Measurements from ENCODE around the gene NPLOC4. TPM values are rescaled to one million over a fixed set of nuclear protein-coding genes. Genes with fewer than 3 reads are reported as not detected.

NPLOC4 gene
- polyA plus RNA-seq, 1 experiment: 108 TPM

DNA sequence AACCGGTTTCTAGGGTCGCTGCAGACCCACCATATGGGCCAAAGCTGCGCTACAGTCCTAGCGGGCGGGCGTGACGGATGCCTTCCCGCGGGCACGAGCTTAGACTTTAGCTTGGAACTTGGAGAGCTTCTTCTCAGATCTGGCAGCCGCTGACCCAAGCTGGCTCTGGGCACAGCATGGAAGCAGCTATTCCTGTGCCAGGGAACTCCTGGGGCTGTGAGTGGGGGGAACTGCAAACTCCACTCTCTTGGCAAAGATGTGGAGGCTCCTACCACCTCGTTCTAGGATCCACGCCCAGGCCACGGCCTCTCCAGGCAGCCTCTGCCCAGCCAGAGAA lies 93.6 kb downstream of the NPLOC4 start:
- Histone ChIP-seq H3K4me3 (ENCODE audit: low read depth, low read length) (no peak overlapping the region), H3K36me3 (ENCODE audit: control insufficient read depth, insufficient read depth, low read length) (peaks cover 52% of the 10 kb centered on the region), H3K27me3 (ENCODE audit: control insufficient read depth, insufficient read depth, low read length) (no peaks in the 10 kb centered on the region)
- no peak for DNase-seq (ENCODE audit: low read depth)
- TF ChIP-seq, protein P1, sequence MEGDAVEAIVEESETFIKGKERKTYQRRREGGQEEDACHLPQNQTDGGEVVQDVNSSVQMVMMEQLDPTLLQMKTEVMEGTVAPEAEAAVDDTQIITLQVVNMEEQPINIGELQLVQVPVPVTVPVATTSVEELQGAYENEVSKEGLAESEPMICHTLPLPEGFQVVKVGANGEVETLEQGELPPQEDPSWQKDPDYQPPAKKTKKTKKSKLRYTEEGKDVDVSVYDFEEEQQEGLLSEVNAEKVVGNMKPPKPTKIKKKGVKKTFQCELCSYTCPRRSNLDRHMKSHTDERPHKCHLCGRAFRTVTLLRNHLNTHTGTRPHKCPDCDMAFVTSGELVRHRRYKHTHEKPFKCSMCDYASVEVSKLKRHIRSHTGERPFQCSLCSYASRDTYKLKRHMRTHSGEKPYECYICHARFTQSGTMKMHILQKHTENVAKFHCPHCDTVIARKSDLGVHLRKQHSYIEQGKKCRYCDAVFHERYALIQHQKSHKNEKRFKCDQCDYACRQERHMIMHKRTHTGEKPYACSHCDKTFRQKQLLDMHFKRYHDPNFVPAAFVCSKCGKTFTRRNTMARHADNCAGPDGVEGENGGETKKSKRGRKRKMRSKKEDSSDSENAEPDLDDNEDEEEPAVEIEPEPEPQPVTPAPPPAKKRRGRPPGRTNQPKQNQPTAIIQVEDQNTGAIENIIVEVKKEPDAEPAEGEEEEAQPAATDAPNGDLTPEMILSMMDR (IDR thresholded peaks at IDR 0.05; ENCODE audit: insufficient read depth, low read depth, low read length): no peak
- CTCF ChIA-PET: interaction anchor here (0.9 to 1.4 kb wide), 4 partner anchors 9 to 59 kb away, joined by 3 to 6 read pairs (median 4); partner anchors contain the start of gene FAAP100
- POLR2A ChIA-PET: no interaction called here

- DNase-seq (ENCODE audit: low read depth): no peak
- POLR2A ChIA-PET: no interaction called here
- Histone ChIP-seq H3K36me3 (ENCODE audit: control insufficient read depth, insufficient read depth, low read length) (peaks cover 48% of the 10 kb centered on the region), H3K27me3 (ENCODE audit: control insufficient read depth, insufficient read depth, low read length) (no peaks in the 10 kb centered on the region), H3K4me3 (ENCODE audit: low read depth, low read length) (no peak overlapping the region)
- TF ChIP-seq, protein P1 (IDR thresholded peaks at IDR 0.05; ENCODE audit: insufficient read depth, low read depth, low read length): no peak
- CTCF ChIA-PET: interaction anchor here (0.9 to 1.4 kb wide), 3 partner anchors 10 to 59 kb away, joined by 3 to 6 read pairs (median 4); partner anchors contain the start of gene FAAP100
Observed at GRCh38 chr17:81542431-81543338, 94.2 kb downstream of the NPLOC4 start.

DNA sequence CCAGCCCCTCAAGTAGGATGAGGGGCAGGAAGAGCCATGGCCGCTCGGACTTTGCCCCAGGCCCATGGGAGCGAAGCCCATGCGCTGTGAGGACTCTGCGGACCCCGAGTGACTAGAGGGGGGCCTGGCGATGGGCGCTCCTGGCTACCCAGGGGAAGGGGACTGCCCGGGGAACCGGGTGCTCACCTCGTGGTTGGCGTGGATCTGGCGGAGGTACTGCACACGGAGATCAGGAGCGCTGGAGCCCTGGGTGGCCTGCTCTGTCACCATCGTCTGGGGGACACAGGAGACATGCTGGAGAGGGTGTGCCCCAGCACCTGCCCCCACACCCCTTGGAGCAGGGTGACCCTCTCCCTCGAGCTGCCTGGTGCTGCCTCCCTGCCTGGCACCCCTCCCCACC lies 95.8 kb downstream of the NPLOC4 start:
- POLR2A ChIA-PET: no interaction called here
- no peak for DNase-seq (ENCODE audit: low read depth)

DNA sequence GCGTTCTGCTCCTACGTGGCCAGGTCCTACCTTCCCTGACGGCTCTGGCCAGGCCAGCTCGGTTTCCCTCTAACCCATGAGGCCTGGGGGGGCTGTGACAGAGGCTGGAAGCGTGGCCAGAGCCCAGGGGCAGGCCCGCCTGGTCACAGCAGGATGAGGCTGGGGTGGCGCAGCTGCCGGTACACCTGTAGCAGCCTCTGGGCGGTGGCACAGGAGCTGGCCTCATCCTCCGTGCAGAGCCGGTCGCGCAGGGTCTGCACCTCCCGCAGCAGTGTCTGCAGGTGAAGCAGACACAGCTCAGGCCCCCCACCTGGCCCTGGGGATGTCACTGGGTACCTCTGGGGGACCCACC lies 96.3 kb downstream of the NPLOC4 start:
- ChIA-PET CTCF (interaction anchor here (1.3 kb wide), 1 partner anchor 60 kb away, joined by 3 read pairs; no protein-coding TSS in a partner anchor), POLR2A (no interaction called here)
- Histone ChIP-seq H3K27me3 (ENCODE audit: control insufficient read depth, insufficient read depth, low read length) (peaks cover 2% of the 10 kb centered on the region; the same call in 1 of the 2 replicates), H3K36me3 (ENCODE audit: control insufficient read depth, insufficient read depth, low read length) (peaks cover 36% of the 10 kb centered on the region), H3K4me3 (ENCODE audit: low read depth, low read length) (no peak overlapping the region)
- DNase-seq (ENCODE audit: low read depth): no peak
- TF ChIP-seq, protein P1 (IDR thresholded peaks at IDR 0.05; ENCODE audit: insufficient read depth, low read depth, low read length): no peak

More for the DNA sequence above, 95.8 kb downstream of the NPLOC4 start:
- H3K27me3 ChIP-seq (ENCODE audit: control insufficient read depth, insufficient read depth, low read length): peaks cover 1% of the 10 kb centered on the region; the same call in 1 of the 2 replicates
- no peak overlapping the region for H3K4me3 ChIP-seq (ENCODE audit: low read depth, low read length)
- TF ChIP-seq, protein P1 (IDR thresholded peaks at IDR 0.05; ENCODE audit: insufficient read depth, low read depth, low read length): no peak
- CTCF ChIA-PET: no interaction called here
- peaks cover 38% of the 10 kb centered on the region for H3K36me3 ChIP-seq (ENCODE audit: control insufficient read depth, insufficient read depth, low read length)

- DNase-seq (ENCODE audit: low read depth): no peak
- CTCF ChIA-PET: interaction anchor here (1.3 kb wide), 1 partner anchor 61 kb away, joined by 3 read pairs; no protein-coding TSS in a partner anchor
- peaks cover 31% of the 10 kb centered on the region for H3K36me3 ChIP-seq (ENCODE audit: control insufficient read depth, insufficient read depth, low read length)
- TF ChIP-seq, protein P1 (IDR thresholded peaks at IDR 0.05; ENCODE audit: insufficient read depth, low read depth, low read length): no peak
- POLR2A ChIA-PET: no interaction called here
- no peak overlapping the region for H3K4me3 ChIP-seq (ENCODE audit: low read depth, low read length)
- H3K27me3 ChIP-seq (ENCODE audit: control insufficient read depth, insufficient read depth, low read length): peaks cover 2% of the 10 kb centered on the region; the same call in 1 of the 2 replicates
Observed at GRCh38 chr17:81539961-81540675, 96.8 kb downstream of the NPLOC4 start.
